Measurements from ENCODE around the gene SHISAL2A.

SHISAL2A gene

DNA sequence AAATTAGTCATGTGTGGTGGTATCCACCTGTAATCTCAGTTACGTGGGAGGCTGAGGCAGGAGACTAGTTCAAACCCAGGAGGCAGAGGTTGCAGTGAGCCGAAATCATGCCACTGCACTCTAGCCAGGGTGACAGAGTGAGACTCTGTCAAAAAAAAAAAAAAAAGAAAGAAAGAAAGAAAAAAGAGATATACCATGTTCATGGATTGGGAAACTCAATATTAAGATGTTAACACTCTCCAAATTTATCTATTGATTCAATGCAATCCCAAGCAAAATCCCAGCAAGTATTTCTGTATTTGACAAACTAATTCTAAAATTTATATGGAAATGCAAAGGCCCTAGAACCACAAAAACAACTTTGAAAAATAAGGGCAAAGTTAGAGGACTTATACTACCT is 11.0 kb upstream of the SHISAL2A start:
- H3K4me3 ChIP-seq (ENCODE audit: low read length): no peak overlapping the region
- DNase-seq (ENCODE audit: low read depth): no peak
- TF ChIP-seq CTCF (conservative IDR thresholded peaks at IDR 0.05; ENCODE audit: low read length): no peak

- no peak overlapping the region for H3K4me3 ChIP-seq (ENCODE audit: low read length)
- no peak for TF ChIP-seq CTCF (conservative IDR thresholded peaks at IDR 0.05; ENCODE audit: low read length)
- DNase-seq (ENCODE audit: low read depth): no peak
Observed at GRCh38 chr1:52623812-52624211, 9.2 kb upstream of the SHISAL2A start.

DNA sequence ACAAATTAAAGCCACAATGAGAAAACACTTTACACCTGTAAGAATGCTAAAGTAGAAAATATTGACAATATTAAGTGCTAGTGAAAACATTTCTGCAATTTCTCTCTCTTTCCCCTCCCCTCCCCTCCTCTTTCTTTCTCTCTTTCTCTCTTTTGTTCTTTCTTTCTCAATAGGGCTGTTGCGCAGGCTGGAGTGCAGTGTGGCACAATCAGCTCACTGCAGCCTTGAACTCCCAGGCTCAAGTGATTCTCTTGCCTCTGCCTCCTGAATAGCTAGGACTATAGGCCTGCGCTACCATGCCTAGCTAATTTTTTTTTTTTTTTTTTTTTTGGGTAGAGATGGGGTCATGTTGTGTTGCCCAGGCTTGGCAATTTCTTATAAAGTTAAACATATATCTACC is 5.9 kb upstream of the SHISAL2A start:
- no peak for TF ChIP-seq CTCF (conservative IDR thresholded peaks at IDR 0.05; ENCODE audit: low read length)
- no peak for DNase-seq (ENCODE audit: low read depth)
- H3K4me3 ChIP-seq (ENCODE audit: low read length): no peak overlapping the region

DNA sequence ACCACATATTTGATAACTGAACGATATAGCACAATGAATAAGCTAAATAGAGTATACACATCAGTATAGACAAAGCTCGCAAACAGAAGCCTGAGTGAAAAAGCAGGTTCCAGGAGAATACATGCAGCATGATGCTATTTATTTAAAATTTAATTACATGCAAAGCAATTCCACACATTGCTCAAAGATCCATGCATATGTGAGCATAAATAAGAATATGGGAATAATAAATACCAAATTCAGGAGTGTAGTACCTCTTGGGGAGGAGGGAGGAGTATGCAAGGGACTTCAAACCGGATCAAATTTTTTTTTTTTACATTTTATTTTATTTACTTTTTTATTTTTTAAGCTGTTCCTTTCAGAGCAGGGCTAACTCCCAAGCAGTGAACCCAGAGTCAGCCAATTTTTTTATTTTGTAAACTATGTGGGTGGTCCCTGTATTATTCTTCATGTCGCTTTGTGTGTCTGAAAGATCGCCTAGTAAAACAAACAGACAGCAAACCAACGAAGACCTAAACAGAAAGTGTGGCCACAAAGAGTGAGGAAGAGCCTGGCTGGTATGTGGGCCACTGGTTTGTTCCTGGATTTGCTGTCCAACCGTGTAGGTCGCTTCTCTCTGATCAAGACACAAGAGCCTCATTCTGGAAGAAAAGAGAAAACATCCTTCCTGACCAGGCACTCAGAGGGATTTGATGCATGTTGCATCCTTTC is 4.2 kb upstream of the SHISAL2A start:
- H3K4me3 ChIP-seq (ENCODE audit: low read length): no peak overlapping the region
- no peak for DNase-seq (ENCODE audit: low read depth)
- no peak for TF ChIP-seq CTCF (conservative IDR thresholded peaks at IDR 0.05; ENCODE audit: low read length)

GRCh38 chr1:52629325-52629643 is 3.7 kb upstream of the SHISAL2A start:
- no peak for DNase-seq (ENCODE audit: low read depth)
- no peak for TF ChIP-seq CTCF (conservative IDR thresholded peaks at IDR 0.05; ENCODE audit: low read length)

DNA sequence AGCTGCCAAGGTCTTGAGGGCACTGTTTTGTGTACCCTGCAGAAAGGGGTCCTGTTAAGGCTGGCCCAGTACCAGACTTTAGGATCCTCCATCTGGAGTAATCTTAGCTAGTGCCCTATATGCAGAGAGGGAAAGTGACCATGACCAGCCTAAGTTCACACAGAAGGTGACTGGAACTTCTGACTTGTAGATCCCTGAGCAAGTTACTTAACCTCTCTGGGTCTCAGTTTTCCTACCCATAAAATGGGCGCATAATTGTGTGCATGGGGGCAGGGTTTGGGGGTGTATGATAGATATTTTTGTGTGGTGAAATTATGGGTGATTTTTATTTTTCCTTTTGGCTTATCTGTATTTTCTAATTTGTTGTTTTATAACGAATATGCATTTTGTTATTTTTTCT is 3.3 kb upstream of the SHISAL2A start:
- no peak for TF ChIP-seq CTCF (conservative IDR thresholded peaks at IDR 0.05; ENCODE audit: low read length)
- no peak for DNase-seq (ENCODE audit: low read depth)
- H3K4me3 ChIP-seq (ENCODE audit: low read length): no peak overlapping the region

More at GRCh38 chr1:52629325-52629643, 3.7 kb upstream of the SHISAL2A start:
- no peak overlapping the region for H3K4me3 ChIP-seq (ENCODE audit: low read length)

DNA sequence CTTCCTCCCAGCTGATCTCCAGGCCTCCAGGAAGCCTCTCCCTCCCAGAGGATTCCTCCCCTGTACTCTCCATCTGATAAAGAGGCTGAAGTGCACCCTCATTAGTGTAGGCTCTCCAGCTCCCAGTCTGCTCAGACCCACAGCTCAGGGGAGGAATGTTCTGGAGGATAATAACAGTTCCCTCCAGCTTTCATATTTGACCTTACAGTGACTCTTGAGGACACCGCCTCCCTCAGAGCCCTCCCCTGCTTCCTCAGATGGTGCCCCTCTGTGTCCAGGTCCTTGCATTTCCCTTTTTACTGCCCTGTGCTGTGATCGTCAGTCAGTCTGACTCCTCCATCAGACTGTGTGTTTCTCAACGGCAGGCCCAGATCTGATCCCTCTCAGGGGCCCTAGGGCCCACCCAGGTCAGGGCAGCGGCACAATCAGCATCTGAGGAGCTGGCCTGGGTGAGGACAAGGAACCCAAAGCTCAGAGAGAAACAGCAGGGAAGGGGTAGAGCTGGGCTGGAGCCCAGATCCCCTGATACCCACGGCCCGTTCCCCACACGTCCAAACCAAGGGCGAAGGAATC is 1.1 kb upstream of the SHISAL2A start:
- DNase-seq (ENCODE audit: low read depth): no peak
- no peak for TF ChIP-seq CTCF (conservative IDR thresholded peaks at IDR 0.05; ENCODE audit: low read length)
- H3K4me3 ChIP-seq (ENCODE audit: low read length): no peak overlapping the region
